IMR-90 (cell line): ENCODE results near the gene ZNF286A. TPM values are rescaled to one million over a fixed set of nuclear protein-coding genes. Genes with fewer than 3 reads are reported as not detected.
"Not testable (repeated sequence)": the region's sequence is repeated elsewhere in the genome, so short reads cannot be mapped to it uniquely, and the experiment has no call there.

Experiments used
- ATAC-seq: fragments of 200-7000 bp; cut with Tn5 transposase; 2 replicates; pipeline ENCODE4 v1.9.1; 2020; ENCODE audit warnings: low read depth, mild to moderate bottlenecking, moderate library complexity
- BruUV-seq: library from RNA; stranded (reverse); fragments of 400-500 nt; replicated peaks from 2 replicates; lab custom pipeline; 2021; lab: Mats Ljungman, UMichigan
- CTCF ChIA-PET: fragments of 300-600 bp; formaldehyde crosslinking; extraction: SDS; loops from one replicate; lab custom pipeline; 2021; ENCODE audit warnings: antibody characterized with exemption; lab: Yijun Ruan, JAX
- POLR2A ChIA-PET: fragments of 300-600 bp; sonication (Branson Sonifier 250); formaldehyde crosslinking; loops from one replicate; lab custom pipeline; 2022; ENCODE audit warnings: antibody characterized with exemption; ENCODE audit not compliant: unreplicated experiment; lab: Charles Lee
- DNase-seq: peaks from one replicate; pipeline ENCODE4 v3.0.0; 2013
- H2AFZ ChIP-seq: replicated peaks from 2 replicates; pipeline ENCODE3; 2013; ENCODE audit warnings: low read length, mild to moderate bottlenecking; ENCODE audit not compliant: poor library complexity
- H2AK5ac ChIP-seq: 2 replicates; pipeline ENCODE4 v1.6.1; 2013; ENCODE audit warnings: low read depth, low read length, inconsistent platforms
- H2AK9ac ChIP-seq: replicated peaks from 2 replicates; pipeline ENCODE3; 2013; ENCODE audit warnings: mild to moderate bottlenecking, low read depth, low read length, moderate library complexity; ENCODE audit not compliant: poor library complexity
- H2BK120ac ChIP-seq: 2 replicates; pipeline ENCODE4 v1.6.1; 2013; ENCODE audit warnings: low read depth, low read length, inconsistent platforms
- H2BK15ac ChIP-seq: 3 replicates; pipeline ENCODE4 v1.6.1; 2013; ENCODE audit warnings: low read depth, low read length, inconsistent platforms
- H2BK20ac ChIP-seq: 2 replicates; pipeline ENCODE4 v1.6.1; 2013; ENCODE audit warnings: low read depth, mild to moderate bottlenecking, inconsistent platforms, low read length, moderate library complexity
- H2BK5ac ChIP-seq: 2 replicates; pipeline ENCODE4 v1.6.1; 2013; ENCODE audit warnings: mild to moderate bottlenecking, low read depth, low read length, inconsistent platforms; ENCODE audit not compliant: poor library complexity, severe bottlenecking
- H3K14ac ChIP-seq: replicated peaks from 2 replicates; pipeline ENCODE4 v1.6.1; 2013; ENCODE audit warnings: low read depth, low read length, inconsistent platforms
- H3K18ac ChIP-seq: 2 replicates; pipeline ENCODE4 v1.6.1; 2013; ENCODE audit warnings: low read depth, low read length, control low read depth
- H3K23ac ChIP-seq: 2 replicates; pipeline ENCODE4 v1.6.1; 2013; ENCODE audit warnings: low read depth, low read length, inconsistent platforms
- H3K27ac ChIP-seq: 2 replicates; pipeline ENCODE4 v1.5.1; 2013; ENCODE audit warnings: mild to moderate bottlenecking, control low read depth, low read length; ENCODE audit not compliant: insufficient read depth
- H3K27me3 ChIP-seq: 2 replicates; pipeline ENCODE4 v1.6.1; 2013; ENCODE audit warnings: low read length; ENCODE audit not compliant: control insufficient read depth, insufficient read depth
- H3K36me3 ChIP-seq: 2 replicates; pipeline ENCODE4 v1.6.1; 2013; ENCODE audit warnings: low read length, mixed read lengths; ENCODE audit not compliant: control insufficient read depth, insufficient read depth
- H3K4ac ChIP-seq: 2 replicates; pipeline ENCODE4 v1.6.1; 2013; ENCODE audit warnings: low read depth, low read length, inconsistent platforms
- H3K4me1 ChIP-seq: 2 replicates; pipeline ENCODE4 v1.6.1; 2013; ENCODE audit warnings: low read length, mixed read lengths; ENCODE audit not compliant: control insufficient read depth, insufficient read depth
- H3K4me2 ChIP-seq: 2 replicates; pipeline ENCODE4 v1.6.1; 2013; ENCODE audit warnings: low read depth, mild to moderate bottlenecking, control low read depth, low read length, moderate library complexity
- H3K4me3 ChIP-seq: 2 replicates; pipeline ENCODE4 v1.5.1; 2013; ENCODE audit warnings: low read depth, mild to moderate bottlenecking, control low read depth, low read length, moderate library complexity; ENCODE audit not compliant: insufficient read depth
- H3K56ac ChIP-seq: 2 replicates; pipeline ENCODE4 v1.6.1; 2013; ENCODE audit warnings: low read length, inconsistent platforms; ENCODE audit not compliant: insufficient read depth; ENCODE audit errors: extremely low read depth
- H3K79me1 ChIP-seq, 2 experiments: 2 replicates each; pipeline ENCODE4 v1.6.1; 2013; ENCODE audit warnings: low read length in 2 of 2, inconsistent platforms in 1 of 2, low read depth in 1 of 2
- H3K9ac ChIP-seq: 2 replicates; pipeline ENCODE4 v1.6.1; 2013; ENCODE audit warnings: low read depth, low read length, control low read depth
- H3K9me1 ChIP-seq: 2 replicates; pipeline ENCODE4 v1.6.1; 2013; ENCODE audit warnings: low read length, inconsistent platforms; ENCODE audit not compliant: insufficient read depth
- H3K9me3 ChIP-seq: 2 replicates; pipeline ENCODE4 v1.6.1; 2013; ENCODE audit warnings: low read length; ENCODE audit not compliant: control insufficient read depth, insufficient read depth
- H4K20me1 ChIP-seq: 2 replicates; pipeline ENCODE4 v1.6.1; 2013; ENCODE audit warnings: low read length, inconsistent platforms; ENCODE audit not compliant: insufficient read depth
- H4K5ac ChIP-seq: 2 replicates; pipeline ENCODE4 v1.6.1; 2013; ENCODE audit warnings: mild to moderate bottlenecking, low read depth, low read length, control low read depth
- H4K8ac ChIP-seq, 2 experiments: 2 replicates each; pipeline ENCODE4 v1.6.1; 2013; ENCODE audit warnings: low read depth in 2 of 2, low read length in 2 of 2, control low read depth in 1 of 2, inconsistent platforms in 1 of 2
- H4K91ac ChIP-seq: 2 replicates; pipeline ENCODE4 v1.6.1; 2013; ENCODE audit warnings: low read depth, low read length, inconsistent platforms; ENCODE audit not compliant: insufficient read depth
- WGBS, 2 experiments: methylation state at CpG; one replicate each; pipeline versions ENCODE4 v1.1.5 to v1.1.7; 2013; ENCODE audit warnings: missing lambda C conversion rate in 2 of 2; ENCODE audit not compliant: insufficient read length in 1 of 2; ENCODE audit errors: extremely low coverage in 2 of 2; 5-methylcytosine and 5-hydroxymethylcytosine counted together
- dilution Hi-C: fragments of 300-500 bp; cut with HindIII; formaldehyde crosslinking; loops from one replicate; pipeline ENCODE4 v1.14.3; 2018; ENCODE audit warnings: low sequenced_read_pairs; ENCODE audit not compliant: unreplicated experiment
- in situ Hi-C: fragments of 300-500 bp; cut with MboI; formaldehyde crosslinking; loops from 3 replicates; pipeline ENCODE4 v1.14.3; 2019; ENCODE audit warnings: low sequenced_read_pairs, inconsistent platforms, mixed read lengths
- intact Hi-C: fragments of 100-400 bp; cut with micrococcal nuclease; formaldehyde crosslinking; loops from 2 replicates; pipeline ENCODE4 v1.10.0; 2022
- polyA plus RNA-seq, 3 experiments: library from polyadenylated mRNA; depleted of rRNA; stranded (reverse); fragments of >200 nt; gene quantifications; 2 replicates each; pipeline ENCODE4 v1.2.3, GENCODE V29; 2012; ENCODE audit warnings: low replicate concordance in 1 of 3
- total RNA-seq: library from RNA; depleted of rRNA; stranded (reverse); fragments of >200 nt; gene quantifications from 2 replicates; pipeline ENCODE4 v1.2.3, GENCODE V29; 2012

The ZNF286A gene
- total and polyA plus RNA-seq, 2 of the 4 experiments (the other 2 are of a cell fraction): 19.8 to 37.6 TPM

DNA sequence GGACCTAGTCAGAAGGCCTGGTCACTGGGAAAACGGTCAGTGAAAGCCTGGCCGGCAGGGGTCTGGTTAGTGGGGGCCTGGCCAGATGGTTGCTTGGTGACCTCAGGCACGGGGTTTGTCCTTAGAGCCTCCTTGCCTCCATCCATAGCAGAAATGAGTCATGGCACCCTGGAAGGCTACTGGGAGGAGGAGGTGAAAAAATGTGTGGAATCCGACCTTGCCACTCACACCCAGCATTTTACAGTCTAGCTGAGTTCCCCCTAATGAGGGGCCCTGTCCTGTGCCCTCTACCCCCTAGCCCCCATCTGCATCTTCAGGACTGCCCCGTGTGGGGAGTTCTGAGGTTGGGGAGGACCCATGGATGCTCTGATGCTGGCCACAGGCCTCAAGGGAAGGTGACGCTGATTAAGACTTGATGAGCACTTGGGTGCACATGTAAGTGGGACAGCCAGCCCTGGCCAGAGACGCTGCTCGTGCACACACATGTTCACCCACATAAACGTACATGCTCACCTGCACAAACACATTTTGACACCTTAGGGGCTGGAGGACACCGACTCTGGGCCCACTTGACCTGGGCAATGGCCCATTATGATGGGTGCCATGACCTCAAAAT, 33.7 kb downstream of the ZNF286A start:
- H3K27ac ChIP-seq, in situ Hi-C loops, H3K27me3 ChIP-seq, ATAC-seq, H3K4me2 ChIP-seq, H2BK15ac ChIP-seq, H3K9me3 ChIP-seq, H4K20me1 ChIP-seq, H3K4me3 ChIP-seq, H3K79me1 ChIP-seq, dilution Hi-C loops, H3K23ac ChIP-seq, H3K9me1 ChIP-seq, intact Hi-C loops, H3K14ac ChIP-seq, H3K9ac ChIP-seq, H4K8ac ChIP-seq, H3K4ac ChIP-seq, CTCF ChIA-PET, DNase-seq, H2AK5ac ChIP-seq, H4K5ac ChIP-seq, H2AK9ac ChIP-seq, BruUV-seq, H2BK5ac ChIP-seq, H4K91ac ChIP-seq, H2BK20ac ChIP-seq, POLR2A ChIA-PET, H2BK120ac ChIP-seq, H3K18ac ChIP-seq, H2AFZ ChIP-seq, H3K56ac ChIP-seq, H3K36me3 ChIP-seq, H3K4me1 ChIP-seq: not testable (repeated sequence)
- WGBS, 2 experiments: no CpG with 5 or more reads among the region's 10 CpGs

DNA sequence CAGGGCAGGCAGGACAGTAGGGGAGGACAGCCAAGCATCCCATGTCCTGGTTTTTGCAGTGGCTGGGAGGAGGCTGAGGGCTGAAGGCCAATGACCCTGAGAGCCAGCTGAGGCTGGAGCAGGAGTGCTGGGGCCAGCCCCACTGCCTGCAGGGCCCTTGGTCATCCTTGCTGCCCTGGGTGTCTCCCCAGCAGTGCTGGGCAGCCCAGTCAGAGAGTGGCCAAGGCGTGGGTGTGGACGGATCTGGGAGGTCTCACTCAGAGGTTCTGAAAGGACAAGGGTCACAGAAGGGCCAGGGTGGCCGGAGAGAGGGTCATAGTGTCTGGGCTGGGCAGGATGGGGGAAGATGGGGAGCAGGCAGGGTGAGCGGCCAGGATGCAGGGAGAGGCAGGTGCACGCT, 37.0 kb downstream of the ZNF286A start:
- H3K9ac ChIP-seq, H3K4ac ChIP-seq, H3K56ac ChIP-seq, H3K9me1 ChIP-seq, CTCF ChIA-PET, H4K20me1 ChIP-seq, H2AFZ ChIP-seq, H2AK5ac ChIP-seq, H2AK9ac ChIP-seq, H4K5ac ChIP-seq, H3K4me3 ChIP-seq, dilution Hi-C loops, H3K36me3 ChIP-seq, H3K18ac ChIP-seq, H3K23ac ChIP-seq, H2BK120ac ChIP-seq, H4K91ac ChIP-seq, POLR2A ChIA-PET, intact Hi-C loops, H3K27me3 ChIP-seq, H2BK5ac ChIP-seq, H2BK15ac ChIP-seq, H2BK20ac ChIP-seq, ATAC-seq, H3K4me1 ChIP-seq, H3K4me2 ChIP-seq, BruUV-seq, H3K27ac ChIP-seq, H4K8ac ChIP-seq, H3K9me3 ChIP-seq, H3K14ac ChIP-seq, H3K79me1 ChIP-seq, in situ Hi-C loops, DNase-seq: not testable (repeated sequence)
- WGBS, 2 experiments: 40% methylated on average over 1 of the region's 5 CpGs; no CpG with 5 or more reads in 1 of the 2 experiments
